Measurements from ENCODE around the gene FRRS1.

DNA sequence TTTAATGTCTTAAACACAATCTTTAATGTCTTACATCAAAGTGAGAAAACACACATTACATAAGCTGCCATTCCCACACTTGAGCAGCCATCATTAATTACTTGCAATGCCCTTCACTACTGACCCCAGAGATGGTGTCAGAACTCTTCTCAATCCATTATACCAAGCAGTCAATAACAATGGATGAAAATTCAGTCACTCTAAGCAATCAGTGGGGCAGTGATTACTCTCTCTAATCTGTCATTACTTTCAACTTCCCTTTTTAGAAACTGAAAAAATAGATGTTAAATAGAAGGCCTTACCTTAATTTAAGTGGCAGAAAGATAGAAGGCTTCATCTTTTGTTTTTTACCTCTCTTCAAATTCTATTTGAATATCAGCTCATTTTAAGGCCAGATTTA lies 9.7 kb upstream of the FRRS1 start:
- TF ChIP-seq, protein P1, sequence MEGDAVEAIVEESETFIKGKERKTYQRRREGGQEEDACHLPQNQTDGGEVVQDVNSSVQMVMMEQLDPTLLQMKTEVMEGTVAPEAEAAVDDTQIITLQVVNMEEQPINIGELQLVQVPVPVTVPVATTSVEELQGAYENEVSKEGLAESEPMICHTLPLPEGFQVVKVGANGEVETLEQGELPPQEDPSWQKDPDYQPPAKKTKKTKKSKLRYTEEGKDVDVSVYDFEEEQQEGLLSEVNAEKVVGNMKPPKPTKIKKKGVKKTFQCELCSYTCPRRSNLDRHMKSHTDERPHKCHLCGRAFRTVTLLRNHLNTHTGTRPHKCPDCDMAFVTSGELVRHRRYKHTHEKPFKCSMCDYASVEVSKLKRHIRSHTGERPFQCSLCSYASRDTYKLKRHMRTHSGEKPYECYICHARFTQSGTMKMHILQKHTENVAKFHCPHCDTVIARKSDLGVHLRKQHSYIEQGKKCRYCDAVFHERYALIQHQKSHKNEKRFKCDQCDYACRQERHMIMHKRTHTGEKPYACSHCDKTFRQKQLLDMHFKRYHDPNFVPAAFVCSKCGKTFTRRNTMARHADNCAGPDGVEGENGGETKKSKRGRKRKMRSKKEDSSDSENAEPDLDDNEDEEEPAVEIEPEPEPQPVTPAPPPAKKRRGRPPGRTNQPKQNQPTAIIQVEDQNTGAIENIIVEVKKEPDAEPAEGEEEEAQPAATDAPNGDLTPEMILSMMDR (IDR thresholded peaks at IDR 0.05): no peak
- no peak for TF ChIP-seq POLR2A (IDR thresholded peaks at IDR 0.05)
